ENCODE results near the gene TMEM131L. TPM values are rescaled to one million over a fixed set of nuclear protein-coding genes. Genes with fewer than 3 reads are reported as not detected.
A peak's percentile ranks its signal among the peaks of the same experiment; 100 is the strongest.

Gene TMEM131L
- total RNA-seq, 1 donor from 2014 or later, result 18.8 TPM

DNA sequence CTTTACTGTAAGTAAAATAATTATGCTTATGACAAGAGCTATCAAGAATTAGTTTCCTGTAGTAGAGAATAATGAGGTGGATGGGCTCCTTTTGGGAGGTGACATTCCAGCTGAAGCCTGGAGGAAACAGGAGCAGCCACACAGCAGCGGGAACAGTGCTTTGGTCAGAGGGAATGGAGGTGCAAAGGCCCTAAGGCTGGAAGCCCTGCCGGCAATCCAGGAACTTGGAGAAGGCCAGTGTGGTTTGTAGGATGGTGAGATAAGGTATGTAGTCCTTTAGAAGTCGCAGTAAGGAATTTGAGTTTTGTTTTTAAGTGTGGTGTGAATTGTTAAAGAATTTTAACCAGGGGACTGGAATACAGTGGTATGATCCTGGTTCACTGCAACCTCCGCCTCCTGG lies 8.1 kb downstream of the TMEM131L start:
- no peak for DNase-seq (ENCODE audit: extremely low read depth, low read depth, low spot score)

DNA sequence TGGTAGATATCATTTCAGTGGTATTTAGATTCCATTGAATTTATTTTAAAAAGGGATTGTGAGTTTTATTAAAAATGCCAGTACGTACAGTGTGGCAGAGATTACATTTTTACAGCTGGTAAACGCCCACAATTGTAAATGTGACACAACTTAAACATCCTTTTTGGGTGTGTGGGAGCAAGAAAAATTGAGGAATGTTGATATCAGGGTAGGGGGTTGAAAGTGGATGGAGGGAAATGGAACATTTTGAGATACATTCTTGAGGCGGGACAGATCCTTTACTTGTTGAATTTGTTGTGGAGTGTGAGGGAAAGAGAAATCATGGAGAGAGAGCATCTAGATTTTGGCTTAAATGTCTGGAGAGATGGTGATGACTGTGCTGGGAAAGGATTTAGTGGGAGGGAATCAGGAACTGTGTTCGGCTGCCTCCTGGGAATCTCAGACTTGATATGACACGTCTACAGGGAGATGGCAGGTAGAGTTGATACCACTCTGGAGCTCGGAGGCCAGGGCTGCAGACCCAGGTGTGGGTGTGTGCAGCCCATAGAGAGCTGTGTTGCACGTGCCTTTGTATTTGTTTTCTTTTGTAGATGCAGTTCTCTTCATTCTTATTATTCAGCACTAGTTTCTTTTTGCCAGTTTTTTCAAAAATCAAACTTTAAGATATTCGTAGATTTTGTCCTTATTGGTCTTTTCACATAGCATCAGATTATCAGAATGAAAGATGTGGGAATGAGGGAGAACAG lies 10.8 kb downstream of the TMEM131L start:
- no peak for DNase-seq (ENCODE audit: extremely low read depth, low read depth, low spot score)

- DNase-seq (ENCODE audit: extremely low read depth, low read depth, low spot score), result no peak
Measured at GRCh38 chr4:153479101-153479500, 12.9 kb downstream of the TMEM131L start.

GRCh38 chr4:153480704-153481103 lies 14.5 kb downstream of the TMEM131L start:
- no peak for DNase-seq (ENCODE audit: extremely low read depth, low read depth, low spot score)

DNA sequence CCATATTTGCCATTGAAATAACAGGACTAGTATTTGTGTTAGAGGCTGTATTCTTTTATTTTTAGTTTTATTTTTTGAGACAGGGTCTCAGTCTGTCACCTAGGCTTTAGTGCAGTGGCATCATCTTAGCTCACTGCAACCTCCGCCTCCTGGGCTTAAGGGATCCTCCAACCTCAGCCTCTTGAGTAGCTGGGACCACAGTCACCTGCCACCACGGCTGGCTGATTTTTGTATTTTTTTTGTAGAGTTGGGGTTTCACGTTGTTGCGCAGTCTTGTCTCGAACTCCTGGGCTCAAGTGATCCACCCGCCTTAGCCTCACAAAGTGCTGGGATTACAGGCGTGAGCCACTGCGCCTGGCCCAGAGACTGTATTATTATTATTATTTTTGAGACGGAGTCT lies 15.3 kb downstream of the TMEM131L start:
- DNase-seq (ENCODE audit: extremely low read depth, low read depth, low spot score), result no peak

GRCh38 chr4:153483432-153484418 lies 17.6 kb downstream of the TMEM131L start:
- no peak for DNase-seq (ENCODE audit: extremely low read depth, low read depth, low spot score)

DNA sequence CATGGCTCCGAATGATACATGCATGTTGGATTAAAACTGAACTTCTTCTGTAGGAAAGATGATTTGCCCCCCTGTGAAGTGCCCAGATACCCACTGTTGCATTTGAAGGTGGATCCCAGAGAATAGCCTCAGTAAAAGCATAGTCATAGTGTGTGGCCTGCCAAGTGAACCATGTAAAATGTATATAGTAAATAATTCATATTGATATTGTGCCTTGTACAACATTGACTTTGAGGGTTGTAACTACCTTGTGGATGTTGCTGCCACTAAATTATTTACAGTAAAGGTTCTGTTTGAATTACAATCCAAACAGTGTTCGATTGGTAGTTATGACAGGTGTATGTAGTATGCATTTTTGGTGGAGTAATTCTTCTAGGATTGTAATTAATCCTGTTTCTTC lies 19.2 kb downstream of the TMEM131L start:
- DNase-seq (ENCODE audit: extremely low read depth, low read depth, low spot score), result no peak

- DNase-seq (ENCODE audit: extremely low read depth, low read depth, low spot score), result no peak
Measured at GRCh38 chr4:153485860-153486259, 19.7 kb downstream of the TMEM131L start.

- DNase-seq (ENCODE audit: extremely low read depth, low read depth, low spot score), result no peak
Measured at GRCh38 chr4:153486281-153487151, 20.4 kb downstream of the TMEM131L start.

GRCh38 chr4:153488006-153488891 lies 22.1 kb downstream of the TMEM131L start:
- no peak for DNase-seq (ENCODE audit: extremely low read depth, low read depth, low spot score)

GRCh38 chr4:153489856-153490558 lies 23.8 kb downstream of the TMEM131L start:
- peak; percentile 68 for DNase-seq (ENCODE audit: extremely low read depth, low read depth, low spot score)

DNA sequence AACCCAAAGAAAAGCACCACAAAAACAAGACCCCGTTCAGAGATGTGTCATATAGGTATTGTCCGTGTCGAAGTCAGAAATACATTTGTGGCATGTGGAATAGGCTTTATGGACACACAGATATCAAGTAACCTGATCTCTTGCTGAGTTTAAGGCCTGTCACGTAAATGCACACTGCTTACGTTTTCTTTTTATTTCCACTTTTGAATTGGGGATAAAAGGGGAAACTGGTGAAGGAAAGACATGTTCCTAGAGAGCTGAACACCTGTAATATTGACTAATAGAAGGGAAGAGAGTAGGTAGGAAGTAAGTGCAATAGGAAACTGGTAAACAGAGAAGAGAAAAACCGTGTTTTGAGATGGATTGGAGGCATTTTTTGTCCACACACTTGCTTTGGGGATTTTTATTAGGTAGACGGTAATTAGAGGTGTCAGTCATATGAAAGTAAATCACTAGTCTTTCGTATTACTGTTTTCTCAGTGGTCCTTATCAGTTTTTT lies 24.9 kb downstream of the TMEM131L start:
- DNase-seq (ENCODE audit: extremely low read depth, low read depth, low spot score), result no peak

GRCh38 chr4:153494562-153494961 lies 28.4 kb downstream of the TMEM131L start:
- no peak for DNase-seq (ENCODE audit: extremely low read depth, low read depth, low spot score)

DNA sequence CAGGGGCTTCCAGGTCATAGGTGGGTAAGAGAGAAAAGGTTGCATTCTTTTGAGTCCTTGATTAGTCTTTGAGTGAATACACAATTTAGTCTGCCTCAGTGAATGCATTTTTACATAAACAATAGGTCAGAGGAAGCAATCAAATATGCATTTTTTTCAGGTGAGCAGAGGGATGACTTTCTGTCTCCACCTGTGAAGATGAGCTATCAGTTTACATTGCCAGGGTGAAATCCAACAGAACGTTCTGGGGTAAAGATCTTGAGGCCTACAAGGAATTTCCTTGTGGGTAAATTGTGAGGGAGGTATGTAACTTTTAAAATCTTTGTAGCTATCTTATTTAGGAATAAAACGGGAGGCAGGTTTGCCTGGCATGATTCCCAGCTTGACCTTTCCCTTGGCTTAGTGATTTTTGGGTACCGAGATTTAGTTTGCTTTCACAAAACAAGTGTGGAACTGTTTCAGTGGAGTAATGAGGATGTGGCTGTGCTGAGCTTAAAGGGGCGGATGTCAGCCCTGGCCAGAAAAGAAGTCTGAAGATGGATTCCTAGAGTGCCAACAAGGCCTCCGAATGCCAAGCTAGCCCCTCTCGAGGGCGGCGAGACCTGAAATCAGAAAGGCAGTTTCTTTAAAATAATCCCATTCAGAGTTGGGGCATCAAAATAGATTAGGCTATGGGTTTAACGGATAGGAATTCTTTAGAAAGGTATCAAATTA lies 29.5 kb downstream of the TMEM131L start:
- no peak for DNase-seq (ENCODE audit: extremely low read depth, low read depth, low spot score)

DNA sequence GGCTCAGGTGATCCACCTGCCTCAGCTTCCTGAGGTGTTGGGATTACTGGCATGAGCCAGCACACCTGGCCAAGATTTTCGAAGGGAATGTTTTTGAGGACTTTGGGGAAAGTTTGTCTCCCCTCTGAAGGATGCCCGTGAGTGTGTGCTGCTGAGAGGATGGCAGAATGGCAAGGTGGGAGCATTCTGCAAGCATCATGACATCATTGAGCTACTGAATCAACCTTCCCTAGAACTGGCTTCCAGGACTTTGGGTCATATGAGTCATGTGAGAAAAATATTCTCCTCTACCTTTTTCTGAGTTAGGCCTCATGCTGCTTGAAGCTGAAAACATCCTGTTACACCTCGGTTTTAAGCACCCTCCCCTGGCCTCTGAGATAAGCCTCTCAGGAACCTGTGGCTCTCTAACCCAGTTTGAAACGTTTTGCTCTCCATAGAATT lies 31.0 kb downstream of the TMEM131L start:
- no peak for DNase-seq (ENCODE audit: extremely low read depth, low read depth, low spot score)

DNA sequence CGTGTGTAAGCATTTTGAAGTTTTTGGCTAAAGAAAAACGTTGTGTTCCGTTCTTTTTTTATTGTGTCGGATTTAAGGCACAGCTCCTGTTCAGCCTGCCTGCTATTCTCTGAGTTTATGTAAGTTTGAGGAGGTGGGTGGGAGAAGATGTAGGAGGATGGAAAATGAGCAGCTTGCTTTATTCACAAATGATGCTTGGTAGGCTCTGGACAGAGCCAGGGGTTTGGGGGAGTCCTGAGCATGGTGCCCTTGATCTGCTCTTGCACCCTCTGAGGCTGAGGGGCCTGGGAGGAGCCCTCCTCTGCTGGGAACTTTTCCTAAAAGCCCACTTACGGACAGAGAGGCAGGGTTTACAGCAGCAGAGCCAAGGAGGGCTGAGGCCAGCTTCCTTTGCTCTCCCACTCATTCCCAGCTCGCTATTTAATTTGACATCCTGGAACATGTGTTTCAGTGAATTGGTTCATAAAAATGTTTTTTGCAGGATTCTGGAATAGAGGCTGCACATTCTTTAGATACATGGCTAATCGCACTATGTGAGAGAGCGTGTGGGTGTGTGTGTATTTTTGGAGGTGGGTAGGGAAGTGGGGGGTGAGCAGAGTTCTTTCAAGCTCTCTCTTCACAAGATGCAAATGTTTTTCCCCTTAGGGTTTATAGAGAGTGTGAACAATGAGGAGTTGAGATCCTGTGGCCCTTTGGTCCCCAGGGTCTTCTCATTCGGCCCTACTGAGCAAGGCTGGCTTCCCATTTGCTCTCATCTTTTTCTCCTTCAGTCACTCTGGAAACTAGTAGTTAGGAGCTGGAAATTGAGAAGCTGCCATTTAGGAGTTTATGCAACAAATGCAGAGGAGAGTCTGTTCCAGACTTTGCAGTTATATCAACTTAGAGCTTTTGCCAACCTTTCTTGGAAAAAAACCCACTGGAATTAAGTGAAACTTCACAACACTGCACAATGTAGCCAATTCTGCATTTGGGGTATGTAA lies 32.1 kb downstream of the TMEM131L start:
- DNase-seq (ENCODE audit: extremely low read depth, low read depth, low spot score), result no peak

DNA sequence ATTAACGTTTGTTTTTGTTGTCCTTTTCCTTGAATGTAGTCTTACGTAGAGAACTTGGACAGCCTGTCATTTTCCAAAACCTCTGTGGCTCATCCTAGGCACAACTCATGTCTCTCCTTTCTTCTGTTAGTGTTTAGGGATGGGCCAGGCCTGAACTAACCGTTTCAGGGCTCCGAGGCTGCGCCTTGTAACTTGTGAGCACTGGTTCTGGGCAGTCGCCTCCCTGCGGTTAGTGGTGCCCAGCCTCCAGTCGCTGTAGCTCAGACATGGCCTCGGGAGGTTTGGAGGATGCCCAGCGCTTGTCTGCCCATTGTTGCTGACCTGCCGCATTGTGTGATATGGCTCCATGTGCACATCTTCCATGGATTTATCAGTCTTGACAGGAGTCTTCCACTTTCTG lies 32.8 kb downstream of the TMEM131L start:
- no peak for DNase-seq (ENCODE audit: extremely low read depth, low read depth, low spot score)
